H1 (cell line): ENCODE data around the gene WWC2. TPM values are rescaled to one million over a fixed set of nuclear protein-coding genes. Genes with fewer than 3 reads are reported as not detected.

ENCODE experiments used
- CTCF ChIA-PET: fragments of 300-600 bp; sonication (Branson Sonifier 250); formaldehyde crosslinking; loops from one replicate; lab custom pipeline; 2021; ENCODE audit not compliant: partially characterized antibody; lab: Charles Lee
- POLR2A ChIA-PET: fragments of 300-600 bp; sonication (Branson Sonifier 250); formaldehyde crosslinking; loops from one replicate; lab custom pipeline; 2021; ENCODE audit warnings: inconsistent platforms; ENCODE audit not compliant: partially characterized antibody; lab: Charles Lee
- DNase-seq, 2 experiments: peaks; one replicate each; pipeline versions ENCODE4 v3.0.0 to v3.0.0-alpha.2; 2010 to 2022; ENCODE audit warnings: low spot score in 2 of 2, low read depth in 1 of 2, mixed read lengths in 1 of 2
- FAIRE-seq: peaks from 2 replicates; lab custom pipeline; 2011; peaks lifted over from hg19 to GRCh38; lab: Jason Lieb, UNC
- H2AFZ ChIP-seq: 2 replicates; pipeline ENCODE4 v1.8.1; 2012; ENCODE audit warnings: low read length, inconsistent platforms
- H2AK5ac ChIP-seq: 2 replicates; pipeline ENCODE4 v1.6.1; 2013; ENCODE audit warnings: low read depth, low read length
- H2BK120ac ChIP-seq: replicated peaks from 2 replicates; pipeline ENCODE3; 2013; ENCODE audit warnings: low read depth, low read length, inconsistent platforms
- H2BK12ac ChIP-seq: 2 replicates; pipeline ENCODE4 v1.6.1; 2013; ENCODE audit warnings: low read depth, low read length
- H2BK15ac ChIP-seq: 2 replicates; pipeline ENCODE4 v1.6.1; 2013; ENCODE audit warnings: low read length
- H2BK20ac ChIP-seq: 2 replicates; pipeline ENCODE4 v1.6.1; 2013; ENCODE audit warnings: low read length
- H2BK5ac ChIP-seq: 2 replicates; pipeline ENCODE4 v1.6.1; 2013; ENCODE audit warnings: low read depth, low read length
- H3K14ac ChIP-seq: 2 replicates; pipeline ENCODE4 v1.6.1; 2013; ENCODE audit warnings: inconsistent platforms; ENCODE audit not compliant: insufficient read length
- H3K18ac ChIP-seq: 2 replicates; pipeline ENCODE4 v1.6.1; 2013; ENCODE audit warnings: low read length; ENCODE audit errors: extremely low read depth
- H3K23ac ChIP-seq: 2 replicates; pipeline ENCODE4 v1.6.1; 2013; ENCODE audit warnings: inconsistent platforms; ENCODE audit not compliant: insufficient read length
- H3K23me2 ChIP-seq: 2 replicates; pipeline ENCODE4 v1.6.1; 2013; ENCODE audit warnings: low read depth, low read length
- H3K27ac ChIP-seq: 2 replicates; pipeline ENCODE4 v1.6.1; 2011; ENCODE audit warnings: low read depth, low read length, inconsistent platforms
- H3K27me3 ChIP-seq, 4 experiments: replicated peaks in 1 of 4; 1 replicate in 1 of 4; 2 replicates in 3 of 4; pipeline versions ENCODE4 v1.6.1 to v1.8.1; 2011 to 2013; ENCODE audit warnings: low read length in 3 of 4, mild to moderate bottlenecking in 3 of 4, inconsistent platforms in 2 of 4, mixed read lengths in 2 of 4, moderate library complexity in 1 of 4; ENCODE audit not compliant: control insufficient read depth in 3 of 4, insufficient read depth in 3 of 4; ENCODE audit errors: extremely low read depth in 1 of 4
- H3K36me3 ChIP-seq, 4 experiments: 2 replicates each; pipeline versions ENCODE4 v1.6.1 to v1.8.1; 2011 to 2013; ENCODE audit warnings: mild to moderate bottlenecking in 4 of 4, low read length in 3 of 4, moderate library complexity in 2 of 4, control low read depth in 1 of 4, inconsistent platforms in 1 of 4; ENCODE audit not compliant: insufficient read depth in 4 of 4, control insufficient read depth in 2 of 4
- H3K4ac ChIP-seq: replicated peaks from 2 replicates; pipeline ENCODE3; 2013; ENCODE audit warnings: low read length, low read depth, mixed read lengths, inconsistent platforms; ENCODE audit not compliant: insufficient read length
- H3K4me1 ChIP-seq, 4 experiments: replicated peaks in 1 of 4; 1 replicate in 1 of 4; 2 replicates in 3 of 4; pipeline versions ENCODE4 v1.6.1 to v1.8.1; 2011 to 2013; ENCODE audit warnings: low read length in 3 of 4, inconsistent platforms in 2 of 4, mixed read lengths in 1 of 4; ENCODE audit not compliant: insufficient read depth in 4 of 4, control insufficient read depth in 3 of 4
- H3K4me2 ChIP-seq, 2 experiments: 2 replicates each; pipeline versions ENCODE4 v1.6.1 to v1.8.1; 2011 to 2013; ENCODE audit warnings: low read depth in 2 of 2, low read length in 2 of 2, control low read depth in 1 of 2, inconsistent platforms in 1 of 2, mild to moderate bottlenecking in 1 of 2; ENCODE audit not compliant: insufficient read depth in 1 of 2
- H3K4me3 ChIP-seq, 4 experiments: fragments of 200-600, 300-600 bp in 1 of 4; sonication (generic), shearing (Covaris generic), sonication (Bioruptor Twin) in 1 of 4; 2 replicates each; pipeline versions ENCODE4 v1.5.1 to v1.8.1; 2011 to 2016; ENCODE audit warnings: low read length in 4 of 4, low read depth in 3 of 4, control low read depth in 2 of 4, inconsistent platforms in 2 of 4, mild to moderate bottlenecking in 2 of 4, mixed read lengths in 1 of 4, moderate library complexity in 1 of 4; ENCODE audit not compliant: insufficient read depth in 2 of 4; ENCODE audit errors: extremely low read depth in 1 of 4
- H3K56ac ChIP-seq: replicated peaks from 2 replicates; pipeline ENCODE3; 2013; ENCODE audit warnings: low read depth, mild to moderate bottlenecking, mixed read lengths, low read length, inconsistent platforms; ENCODE audit not compliant: insufficient read length
- H3K79me1 ChIP-seq: 2 replicates; pipeline ENCODE4 v1.6.1; 2013; ENCODE audit warnings: low read depth, low read length, control low read depth
- H3K79me2 ChIP-seq, 2 experiments: 2 replicates each; pipeline versions ENCODE4 v1.6.1 to v1.8.1; 2012 to 2013; ENCODE audit warnings: low read length in 2 of 2, mild to moderate bottlenecking in 2 of 2, inconsistent platforms in 1 of 2; ENCODE audit not compliant: insufficient read depth in 2 of 2, control insufficient read depth in 1 of 2
- H3K9ac ChIP-seq, 4 experiments: replicated peaks in 1 of 4; 1 replicate in 1 of 4; 2 replicates in 3 of 4; pipeline versions ENCODE4 v1.6.1 to v1.8.1; 2011 to 2013; ENCODE audit warnings: low read depth in 3 of 4, low read length in 3 of 4, control low read depth in 2 of 4, mild to moderate bottlenecking in 2 of 4, moderate library complexity in 2 of 4, inconsistent platforms in 1 of 4; ENCODE audit errors: extremely low read depth in 1 of 4
- H3K9me3 ChIP-seq, 2 experiments: 2 replicates each; pipeline versions ENCODE4 v1.6.1 to v1.8.1; 2012 to 2013; ENCODE audit warnings: mild to moderate bottlenecking in 2 of 2, moderate library complexity in 2 of 2, control low read depth in 1 of 2, inconsistent platforms in 1 of 2, low read depth in 1 of 2, low read length in 1 of 2, mixed read lengths in 1 of 2; ENCODE audit not compliant: insufficient read depth in 2 of 2
- H4K20me1 ChIP-seq, 2 experiments: replicated peaks in 1 of 2; 2 replicates each; pipeline versions ENCODE3 to v1.8.1; 2011 to 2013; ENCODE audit warnings: inconsistent platforms in 2 of 2, low read length in 2 of 2, mild to moderate bottlenecking in 1 of 2; ENCODE audit not compliant: insufficient read depth in 2 of 2, control insufficient read depth in 1 of 2
- H4K5ac ChIP-seq: 2 replicates; pipeline ENCODE4 v1.6.1; 2013; ENCODE audit warnings: low read length, low read depth, mixed read lengths, inconsistent platforms; ENCODE audit not compliant: insufficient read length
- H4K8ac ChIP-seq: 2 replicates; pipeline ENCODE4 v1.8.0; 2013; ENCODE audit warnings: mild to moderate bottlenecking, moderate library complexity, low read length, inconsistent platforms; ENCODE audit not compliant: insufficient read depth; ENCODE audit errors: extremely low read depth
- H4K91ac ChIP-seq: replicated peaks from 2 replicates; pipeline ENCODE3; 2013; ENCODE audit warnings: low read length, mixed read lengths, inconsistent platforms; ENCODE audit not compliant: insufficient read length
- CEBPB ChIP-seq: IDR thresholded peaks from 2 replicates; pipeline ENCODE4 v1.6.1; 2012; ENCODE audit warnings: low read depth, low read length
- SP2 ChIP-seq: IDR thresholded peaks from 2 replicates; pipeline ENCODE4 v1.6.1; 2012; ENCODE audit warnings: mild to moderate bottlenecking, low read length, inconsistent platforms
- WGBS, 2 experiments: shearing (Covaris generic) in 1 of 2; methylation state at CpG; one replicate each; pipeline versions ENCODE4 v1.1.6 to v1.1.7; 2013 to 2015; ENCODE audit warnings: low lambda C conversion rate in 2 of 2, mixed read lengths in 2 of 2, inconsistent platforms in 1 of 2, low coverage in 1 of 2, missing lambda C conversion rate in 1 of 2; ENCODE audit not compliant: insufficient replicate concordance in 2 of 2, insufficient coverage in 1 of 2, insufficient read length in 1 of 2; ENCODE audit errors: extremely low coverage in 1 of 2, missing lambda C conversion rate in 1 of 2; 5-methylcytosine and 5-hydroxymethylcytosine counted together
- polyA plus RNA-seq, 7 experiments: library from polyadenylated mRNA; depleted of rRNA in 3 of 7; stranded (reverse) in 5 of 7; unstranded in 2 of 7; fragments of >200 nt in 5 of 7; fragments of 200-250 nt in 2 of 7; gene quantifications; 1 replicate in 5 of 7; 2 replicates in 1 of 7; 4 replicates in 1 of 7; pipeline versions ENCODE4 v1.2.1 to v1.2.3, GENCODE V29; 2011 to 2013; ENCODE audit warnings: missing spikeins in 2 of 7, mixed read lengths in 2 of 7
- total RNA-seq: library from RNA; stranded (reverse); fragmentation: NEBNext Ultra II Directional; extraction: Animal tissue kit (Norgen Biotek cat#: 25700); gene quantifications from 2 replicates; pipeline ENCODE4 v1.2.1, GENCODE V29; 2021

Gene WWC2
- total and polyA plus RNA-seq, 2 of the 8 experiments (the other 6 are each of a cell fraction or from before 2014, with no cell fraction given), result 17.6 to 135 TPM

DNA sequence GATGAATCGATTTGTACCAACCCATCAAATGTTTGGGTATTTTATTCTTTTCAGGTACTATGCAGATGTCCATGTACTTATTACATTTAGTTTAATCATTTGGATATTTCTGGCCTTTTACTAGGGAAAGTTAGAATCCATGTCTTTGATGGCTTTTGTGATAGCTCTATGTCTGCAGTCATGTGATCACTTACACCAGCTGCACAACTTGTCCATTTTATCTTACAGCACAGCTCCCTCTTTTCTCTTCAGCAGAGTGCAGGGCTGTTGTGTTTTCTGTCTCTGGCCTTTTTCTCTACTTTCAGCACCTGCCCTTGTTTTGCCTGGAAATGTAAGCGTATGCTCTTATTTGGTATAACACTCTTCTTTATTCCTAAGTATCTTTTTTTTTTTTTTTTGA lies 30.6 kb downstream of the WWC2 start:
- Histone ChIP-seq H2AFZ (no peak overlapping the region), H4K8ac (no peak overlapping the region), H3K23ac (no peak overlapping the region), H3K4me3 (no peak overlapping the region), H3K9ac (no peak overlapping the region), H3K4me1 (peaks cover 0 to 6% (median 3%) of the 10 kb centered on the region in 4 experiments; a peak in 3 of 7 replicates), H3K9me3 (no peaks in the 10 kb centered on the region), H3K79me2 (peaks cover 14 to 97% of the 10 kb centered on the region in 2 experiments), H2BK12ac (no peak overlapping the region), H4K91ac (no peak overlapping the region), H2BK20ac (no peak overlapping the region), H2BK120ac (no peak overlapping the region), H3K79me1 (no peaks in the 10 kb centered on the region; the same call in 1 of the 2 replicates), H4K20me1 (peaks cover 17 to 22% of the 10 kb centered on the region in 2 experiments), H3K36me3 (no peaks in the 10 kb centered on the region), H4K5ac (no peak overlapping the region), H3K23me2 (no peaks in the 10 kb centered on the region), H2AK5ac (no peak overlapping the region), H2BK5ac (no peak overlapping the region), H3K56ac (no peak overlapping the region), H3K4ac (no peak overlapping the region), H3K14ac (no peak overlapping the region), H3K27me3 (no peaks in the 10 kb centered on the region), H2BK15ac (no peak overlapping the region), H3K4me2 (no peak overlapping the region), H3K18ac (no peak overlapping the region), H3K27ac (no peak overlapping the region)
- CTCF ChIA-PET, result interaction anchor here (0.7 to 1.1 kb wide), 3 partner anchors 51 to 132 kb away, joined by 3 to 5 read pairs (median 4); no protein-coding TSS in a partner anchor
- no peak for FAIRE-seq
- no peak for DNase-seq
- TF ChIP-seq SP2 (no peak), CEBPB (no peak)
- POLR2A ChIA-PET, result interaction anchor here (0.7 to 1.2 kb wide), 4 partner anchors 9 to 84 kb away, joined by 3 to 4 read pairs (median 4); no protein-coding TSS in a partner anchor
- 82% methylated on average over 2 of the region's 2 CpGs; no CpG with 5 or more reads in 1 of the 2 experiments for WGBS, 2 experiments
